ENCODE measurements around the gene SEC24C.

DNA sequence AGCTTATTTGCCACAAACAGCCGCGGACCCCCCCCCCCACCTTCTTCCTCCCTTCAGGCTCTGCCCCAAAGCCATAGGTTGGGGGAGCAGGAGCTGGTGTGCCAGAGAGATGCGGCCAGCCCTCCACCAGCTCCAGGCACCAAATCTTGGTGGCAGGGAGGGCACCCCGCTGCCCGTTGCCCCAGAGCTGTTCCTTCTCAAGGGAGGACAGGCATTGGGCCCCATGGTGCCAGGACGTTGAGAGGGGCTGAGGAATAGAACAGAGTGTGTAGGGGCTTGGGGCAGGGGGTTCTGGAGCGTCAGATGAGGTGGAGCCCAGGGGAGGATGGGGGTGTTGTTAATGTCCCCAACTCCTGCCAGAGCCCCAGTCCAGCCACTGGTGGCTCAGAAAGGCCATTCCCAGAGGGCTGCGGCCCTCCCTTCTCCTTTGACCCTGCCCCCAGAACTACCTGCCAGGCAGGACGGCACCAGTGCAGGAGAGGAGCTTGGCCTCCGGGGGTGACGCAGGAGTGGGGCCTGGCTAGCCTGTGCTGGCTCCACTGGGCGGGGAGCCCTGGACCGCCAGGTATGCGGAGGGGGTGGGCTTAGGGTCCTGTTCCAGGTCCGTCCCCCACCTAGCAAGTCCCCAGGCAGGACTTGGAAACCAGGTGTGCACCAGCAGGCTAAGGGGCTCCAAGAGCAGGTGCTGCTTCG lies 10.0 kb upstream of the SEC24C start:
- TF ChIP-seq CTCF (conservative IDR thresholded peaks at IDR 0.05; ENCODE audit: low read depth, low read length) (no peak), EZH2 (IDR thresholded peaks at IDR 0.05; ENCODE audit: borderline replicate concordance, low read depth, low read length, poor library complexity, severe bottlenecking) (no peak)
